OCI-LY3 (cell line): Measurements from ENCODE around the gene MFSD2A.

ENCODE experiments used
- H2AFZ ChIP-seq: fragments of 200-600, 300-600 bp; shearing (Covaris generic); 2 replicates; pipeline ENCODE4 v1.6.0; 2014; ENCODE audit warnings: antibody characterized with exemption, low read depth, low read length
- H3K27ac ChIP-seq: fragments of 200-600, 300-600 bp; sonication (generic); 2 replicates; pipeline ENCODE4 v1.5.1; 2014; ENCODE audit warnings: mild to moderate bottlenecking, low read length, moderate library complexity, mixed read lengths
- H3K27me3 ChIP-seq: fragments of 200-600, 300-600 bp; sonication (generic); 2 replicates; pipeline ENCODE4 v1.6.1; 2014; ENCODE audit warnings: low read depth, low read length, mixed read lengths
- H3K36me3 ChIP-seq: fragments of 200-600, 300-600 bp; sonication (generic); replicated peaks from 2 replicates; pipeline ENCODE3; 2014; ENCODE audit warnings: low read depth, low read length, mixed read lengths
- H3K4me1 ChIP-seq: fragments of 300-600, 200-600 bp; sonication (generic); 2 replicates; pipeline ENCODE4 v1.6.1; 2014; ENCODE audit warnings: low read length, mixed read lengths
- H3K4me2 ChIP-seq: fragments of 200-600, 300-600 bp; sonication (generic); 2 replicates; pipeline ENCODE4 v1.6.1; 2014; ENCODE audit warnings: low read length, mixed read lengths
- H3K4me3 ChIP-seq: fragments of 300-600, 200-600 bp; sonication (generic); 2 replicates; pipeline ENCODE4 v1.5.1; 2014; ENCODE audit warnings: antibody characterized with exemption, mild to moderate bottlenecking, low read length, moderate library complexity
- H3K79me2 ChIP-seq: fragments of 300-600, 200-600 bp; shearing (Covaris generic); 2 replicates; pipeline ENCODE4 v1.6.1; 2014; ENCODE audit warnings: mild to moderate bottlenecking, low read length, mixed read lengths
- H3K9ac ChIP-seq: fragments of 300-600, 200-600 bp; shearing (Covaris generic); 2 replicates; pipeline ENCODE4 v1.6.0; 2014; ENCODE audit warnings: mild to moderate bottlenecking, low read length, moderate library complexity
- H3K9me3 ChIP-seq: fragments of 200-600, 300-600 bp; shearing (Covaris generic); 2 replicates; pipeline ENCODE4 v1.6.1; 2014; ENCODE audit warnings: low read length, mixed read lengths; ENCODE audit not compliant: insufficient read depth
- H4K20me1 ChIP-seq: fragments of 200-600, 300-600 bp; sonication (generic); 2 replicates; pipeline ENCODE4 v1.6.1; 2016; ENCODE audit warnings: low read length, mixed read lengths; ENCODE audit not compliant: insufficient read depth
- EZH2phosphoT487 ChIP-seq: fragments of 200-600 bp; shearing (Covaris generic); IDR thresholded peaks from 2 replicates; pipeline ENCODE4 v1.6.1; 2018; ENCODE audit warnings: antibody characterized with exemption, mixed run types, low read depth
- TF ChIP-seq, protein P1 (sequence below): fragments of 200-600, 300-600 bp; sonication (generic); IDR thresholded peaks from 2 replicates; pipeline ENCODE4 v1.5.1; 2014; ENCODE audit warnings: antibody characterized with exemption, low read length, low read depth

Gene MFSD2A

DNA sequence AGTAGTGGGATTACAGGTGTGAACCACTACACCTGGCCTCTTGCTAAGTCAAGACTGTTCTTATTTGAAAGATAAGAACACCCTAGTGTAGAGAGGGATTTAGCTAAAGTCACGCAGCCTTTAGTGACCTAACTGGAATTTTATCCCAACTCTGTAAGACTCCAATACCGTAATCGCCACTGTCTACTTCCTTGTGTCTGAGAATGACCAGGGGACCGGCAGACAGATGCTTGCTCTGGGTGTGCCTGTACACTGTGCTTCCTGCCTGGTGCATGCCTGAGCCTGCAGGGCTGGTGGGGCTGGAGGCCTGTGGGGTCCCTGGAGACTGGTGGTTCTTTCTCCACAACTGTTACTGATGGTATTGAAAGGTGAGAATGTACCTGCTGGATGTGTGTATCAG, 15.3 kb downstream of the MFSD2A start:
- Histone ChIP-seq H3K4me1 (no peaks in the 10 kb centered on the region), H3K4me3 (no peak overlapping the region), H3K9ac (no peak overlapping the region), H3K4me2 (no peak overlapping the region), H3K36me3 (peaks cover 34% of the 10 kb centered on the region), H4K20me1 (no peaks in the 10 kb centered on the region), H3K27ac (no peak overlapping the region), H3K9me3 (no peaks in the 10 kb centered on the region), H3K79me2 (no peaks in the 10 kb centered on the region), H2AFZ (no peak overlapping the region), H3K27me3 (no peaks in the 10 kb centered on the region)
- TF ChIP-seq EZH2phosphoT487 = no peak
- TF ChIP-seq, protein P1, sequence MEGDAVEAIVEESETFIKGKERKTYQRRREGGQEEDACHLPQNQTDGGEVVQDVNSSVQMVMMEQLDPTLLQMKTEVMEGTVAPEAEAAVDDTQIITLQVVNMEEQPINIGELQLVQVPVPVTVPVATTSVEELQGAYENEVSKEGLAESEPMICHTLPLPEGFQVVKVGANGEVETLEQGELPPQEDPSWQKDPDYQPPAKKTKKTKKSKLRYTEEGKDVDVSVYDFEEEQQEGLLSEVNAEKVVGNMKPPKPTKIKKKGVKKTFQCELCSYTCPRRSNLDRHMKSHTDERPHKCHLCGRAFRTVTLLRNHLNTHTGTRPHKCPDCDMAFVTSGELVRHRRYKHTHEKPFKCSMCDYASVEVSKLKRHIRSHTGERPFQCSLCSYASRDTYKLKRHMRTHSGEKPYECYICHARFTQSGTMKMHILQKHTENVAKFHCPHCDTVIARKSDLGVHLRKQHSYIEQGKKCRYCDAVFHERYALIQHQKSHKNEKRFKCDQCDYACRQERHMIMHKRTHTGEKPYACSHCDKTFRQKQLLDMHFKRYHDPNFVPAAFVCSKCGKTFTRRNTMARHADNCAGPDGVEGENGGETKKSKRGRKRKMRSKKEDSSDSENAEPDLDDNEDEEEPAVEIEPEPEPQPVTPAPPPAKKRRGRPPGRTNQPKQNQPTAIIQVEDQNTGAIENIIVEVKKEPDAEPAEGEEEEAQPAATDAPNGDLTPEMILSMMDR = no peak

DNA sequence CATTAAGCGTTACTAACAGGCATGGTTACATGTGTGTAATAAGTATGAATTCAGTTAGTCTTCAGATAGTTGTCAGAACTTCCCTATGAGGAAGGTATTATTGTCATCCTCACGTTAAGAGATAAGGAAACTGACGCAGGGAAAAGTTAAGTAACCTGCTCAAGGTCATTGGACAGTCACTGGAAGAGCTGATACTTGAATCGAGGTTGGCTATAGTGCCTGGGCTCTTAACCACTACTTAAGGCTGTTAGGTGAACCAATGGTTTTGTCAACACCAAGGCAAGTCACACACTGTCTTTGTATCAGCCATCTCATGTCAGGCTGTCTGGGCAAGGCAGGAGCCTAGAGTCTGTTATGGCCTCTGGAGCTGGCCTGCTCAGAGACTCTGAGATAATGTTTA, 16.2 kb downstream of the MFSD2A start:
- no peaks in the 10 kb centered on the region for H3K4me1 ChIP-seq
- no peaks in the 10 kb centered on the region for H3K79me2 ChIP-seq
- peaks cover 26% of the 10 kb centered on the region for H3K36me3 ChIP-seq
- H3K9me3 ChIP-seq = no peaks in the 10 kb centered on the region
- no peaks in the 10 kb centered on the region for H4K20me1 ChIP-seq
- no peak overlapping the region for H3K27ac ChIP-seq
- H3K4me2 ChIP-seq = no peak overlapping the region
- H3K27me3 ChIP-seq = no peaks in the 10 kb centered on the region
- H3K9ac ChIP-seq = no peak overlapping the region
- TF ChIP-seq EZH2phosphoT487 = no peak
- TF ChIP-seq, protein P1 = no peak
- no peak overlapping the region for H3K4me3 ChIP-seq
- no peak overlapping the region for H2AFZ ChIP-seq

DNA sequence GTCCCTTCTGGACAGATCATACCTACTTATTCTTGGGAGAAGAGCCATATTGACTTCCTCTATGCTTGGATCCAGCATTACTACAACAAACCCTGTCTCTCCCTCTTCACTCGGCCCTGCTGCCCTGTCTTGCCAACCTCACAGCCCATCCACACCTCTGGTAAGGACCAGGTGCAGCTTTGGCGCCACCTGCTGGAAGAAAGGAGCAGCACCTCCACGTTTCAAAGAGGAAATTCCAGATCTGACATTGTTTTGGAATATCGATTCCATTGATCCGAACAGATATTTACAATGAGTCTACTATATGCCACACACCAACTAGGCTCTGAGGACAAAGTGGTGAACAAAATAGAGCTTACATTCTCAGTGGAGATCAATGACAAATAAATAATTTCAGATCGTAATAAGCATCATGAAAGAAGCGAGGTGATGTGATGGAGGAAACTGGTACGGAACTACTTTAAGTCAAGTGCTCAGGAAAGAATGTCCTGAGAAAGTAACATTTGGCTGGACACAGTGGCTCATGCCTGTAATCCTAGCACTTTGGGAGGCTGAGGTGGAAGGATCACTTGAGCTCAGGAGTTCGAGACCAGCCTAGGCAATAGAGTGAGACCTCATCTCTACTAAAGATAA, 18.7 kb downstream of the MFSD2A start:
- Histone ChIP-seq H3K9me3 (no peaks in the 10 kb centered on the region), H3K9ac (no peak overlapping the region), H2AFZ (no peak overlapping the region), H3K79me2 (no peaks in the 10 kb centered on the region), H4K20me1 (no peaks in the 10 kb centered on the region), H3K27me3 (no peaks in the 10 kb centered on the region), H3K4me3 (no peak overlapping the region), H3K4me2 (no peak overlapping the region), H3K36me3 (peaks cover 8% of the 10 kb centered on the region), H3K4me1 (no peaks in the 10 kb centered on the region), H3K27ac (no peak overlapping the region)
- TF ChIP-seq, protein P1 = peak; percentile 92
- no peak for TF ChIP-seq EZH2phosphoT487

DNA sequence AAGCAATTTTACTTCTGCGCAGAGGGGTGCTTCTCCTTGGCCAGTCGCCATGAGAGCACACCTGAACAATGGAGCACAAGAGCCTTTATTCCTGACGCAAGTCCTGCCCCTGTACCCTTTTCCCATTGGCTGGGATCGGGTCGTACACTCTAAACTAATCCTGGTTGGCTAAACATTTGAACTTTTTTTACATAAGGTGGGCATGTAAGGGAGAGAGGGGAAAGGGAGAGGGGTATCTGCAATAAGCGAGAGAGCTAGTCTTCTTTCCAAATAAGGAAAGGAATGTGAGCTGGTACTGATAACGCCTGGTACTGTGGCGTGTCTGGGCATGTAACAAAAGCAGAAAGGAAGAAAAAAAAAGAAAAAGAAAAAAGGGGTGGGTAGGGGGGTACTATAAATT, 21.8 kb downstream of the MFSD2A start:
- Histone ChIP-seq H3K79me2 (no peaks in the 10 kb centered on the region), H3K4me2 (no peak overlapping the region), H2AFZ (no peak overlapping the region), H3K4me3 (no peak overlapping the region), H3K9me3 (no peaks in the 10 kb centered on the region), H4K20me1 (no peaks in the 10 kb centered on the region), H3K36me3 (no peaks in the 10 kb centered on the region), H3K9ac (no peak overlapping the region), H3K27me3 (no peaks in the 10 kb centered on the region), H3K27ac (no peak overlapping the region), H3K4me1 (no peaks in the 10 kb centered on the region)
- TF ChIP-seq, protein P1 = no peak
- TF ChIP-seq EZH2phosphoT487 = no peak
